GM23338 (cell line): ENCODE measurements around the gene YIF1A. TPM values are rescaled to one million over a fixed set of nuclear protein-coding genes. Genes with fewer than 3 reads are reported as not detected.

Experiments used
- ATAC-seq: fragments of 200-7000 bp; cut with Tn5 transposase; 3 replicates; pipeline ENCODE4 v1.9.1; 2020
- DNase-seq: peaks from one replicate; pipeline ENCODE4 v3.0.0-alpha.2; 2015; ENCODE audit warnings: low spot score
- H2AFZ ChIP-seq: fragments of 200-600 bp; sonication (generic); 2 replicates; pipeline ENCODE4 v1.8.0; 2016; ENCODE audit warnings: antibody characterized with exemption, mild to moderate bottlenecking, moderate library complexity
- H3F3A ChIP-seq: fragments of 200-600 bp; sonication (generic); replicated peaks from 2 replicates; pipeline ENCODE4 v1.8.0; 2017; ENCODE audit warnings: antibody characterized with exemption, mixed run types, low read depth
- H3K27ac ChIP-seq: fragments of 200-600 bp; sonication (generic); 2 replicates; pipeline ENCODE4 v1.6.1; 2016; ENCODE audit warnings: low read depth
- H3K27me3 ChIP-seq: fragments of 200-600 bp; sonication (generic); 2 replicates; pipeline ENCODE4 v1.8.0; 2016; ENCODE audit warnings: mild to moderate bottlenecking, mixed run types, moderate library complexity; ENCODE audit not compliant: insufficient read depth
- H3K36me3 ChIP-seq: fragments of 200-600 bp; sonication (generic); 2 replicates; pipeline ENCODE4 v1.8.0; 2016; ENCODE audit warnings: mild to moderate bottlenecking; ENCODE audit not compliant: insufficient read depth
- H3K4me1 ChIP-seq: fragments of 200-600 bp; sonication (generic); 2 replicates; pipeline ENCODE4 v1.8.0; 2016; ENCODE audit warnings: mild to moderate bottlenecking, moderate library complexity; ENCODE audit not compliant: insufficient read depth
- H3K4me2 ChIP-seq: fragments of 200-600 bp; sonication (generic); 2 replicates; pipeline ENCODE4 v1.7.1; 2017; ENCODE audit warnings: mixed run types
- H3K4me3 ChIP-seq: fragments of 200-600 bp; sonication (generic); 2 replicates; pipeline ENCODE4 v1.6.1; 2016; ENCODE audit warnings: mixed run types
- H3K79me2 ChIP-seq: fragments of 200-600 bp; sonication (generic); replicated peaks from 2 replicates; pipeline ENCODE4 v1.8.0; 2017; ENCODE audit warnings: mild to moderate bottlenecking; ENCODE audit not compliant: insufficient read depth
- H3K9me2 ChIP-seq: fragments of 200-600 bp; sonication (generic); 2 replicates; pipeline ENCODE4 v1.8.0; 2017; ENCODE audit not compliant: insufficient read depth
- H4K20me1 ChIP-seq: fragments of 200-600 bp; sonication (generic); replicated peaks from 2 replicates; pipeline ENCODE4 v1.8.0; 2017; ENCODE audit warnings: mild to moderate bottlenecking; ENCODE audit not compliant: insufficient read depth
- H3K27ac Mint-ChIP-seq: 2 replicates; pipeline ENCODE4 v1.8.0; 2020; ENCODE audit warnings: inconsistent platforms, mild to moderate bottlenecking, moderate library complexity, mixed read lengths
- H3K27me3 Mint-ChIP-seq: 3 replicates; pipeline ENCODE4 v1.8.0; 2022; ENCODE audit warnings: low read depth, mild to moderate bottlenecking, moderate library complexity, mixed read lengths, inconsistent platforms; ENCODE audit not compliant: insufficient read depth, poor library complexity
- H3K36me3 Mint-ChIP-seq: 3 replicates; pipeline ENCODE4 v1.8.0; 2021; ENCODE audit warnings: low read depth, mild to moderate bottlenecking, inconsistent platforms, moderate library complexity, mixed read lengths
- H3K4me1 Mint-ChIP-seq: 3 replicates; pipeline ENCODE4 v1.8.0; 2020; ENCODE audit warnings: mild to moderate bottlenecking, inconsistent platforms, mixed read lengths
- H3K4me3 Mint-ChIP-seq: 3 replicates; pipeline ENCODE4 v1.8.0; 2021; ENCODE audit warnings: moderate library complexity, mild to moderate bottlenecking, inconsistent platforms, mixed read lengths
- H3K9me3 Mint-ChIP-seq: 3 replicates; pipeline ENCODE4 v1.8.0; 2020; ENCODE audit warnings: moderate library complexity, mild to moderate bottlenecking, inconsistent platforms, mixed read lengths
- CREB1 ChIP-seq: fragments of 250-450 bp; sonication (Bioruptor Pico); IDR thresholded peaks from 2 replicates; pipeline ENCODE4 v1.5.0; 2020; ENCODE audit warnings: low read depth, mild to moderate bottlenecking, moderate library complexity
- EZH2 ChIP-seq: fragments of 200-600 bp; sonication (generic); IDR thresholded peaks from one replicate; pipeline ENCODE4 v1.8.0; 2017; ENCODE audit warnings: antibody characterized with exemption, mild to moderate bottlenecking, low read depth; ENCODE audit not compliant: unreplicated experiment
- EZH2phosphoT487 ChIP-seq: fragments of 200-600 bp; sonication (generic); IDR thresholded peaks from one replicate; pipeline ENCODE4 v1.8.1; 2018; ENCODE audit warnings: antibody characterized with exemption; ENCODE audit not compliant: unreplicated experiment
- JUNB ChIP-seq: IDR thresholded peaks from one replicate; pipeline ENCODE4 v1.6.1; 2016; ENCODE audit warnings: antibody characterized with exemption; ENCODE audit not compliant: unreplicated experiment
- NANOG ChIP-seq: IDR thresholded peaks from 2 replicates; pipeline ENCODE4 v1.6.1; 2016; ENCODE audit warnings: antibody characterized with exemption, borderline replicate concordance
- POLR2AphosphoS5 ChIP-seq: IDR thresholded peaks from 2 replicates; pipeline ENCODE4 v1.6.1; 2016; ENCODE audit warnings: antibody characterized with exemption, low read depth
- STAT1 ChIP-seq: IDR thresholded peaks from one replicate; pipeline ENCODE4 v1.6.1; 2016; ENCODE audit warnings: antibody characterized with exemption; ENCODE audit not compliant: unreplicated experiment
- ZNF114 ChIP-seq: fragments of 250-450 bp; sonication (Bioruptor Pico); IDR thresholded peaks from 2 replicates; pipeline ENCODE4 v1.5.0; 2020; ENCODE audit warnings: mild to moderate bottlenecking, moderate library complexity
- ZNF331 ChIP-seq: fragments of 250-450 bp; sonication (Bioruptor Pico); IDR thresholded peaks from 2 replicates; pipeline ENCODE4 v1.5.0; 2020; ENCODE audit warnings: low read depth, mild to moderate bottlenecking, moderate library complexity
- polyA plus RNA-seq: library from polyadenylated mRNA; unstranded; fragments of >200 nt; fragmentation: Nextera tagmentation; extraction: Ambion mirVana; gene quantifications from 2 replicates; pipeline ENCODE4 v1.2.1, GENCODE V29; 2016
- total RNA-seq: library from RNA; depleted of rRNA; stranded (reverse); fragments of >200 nt; shearing (Covaris generic); gene quantifications from 2 replicates; pipeline ENCODE4 v1.2.3, GENCODE V29; 2014
- TF ChIP-seq, protein P1 (sequence below): fragments of 250-450 bp; sonication (Bioruptor Pico); IDR thresholded peaks from 2 replicates; pipeline ENCODE4 v1.5.0; 2020; ENCODE audit warnings: mild to moderate bottlenecking, moderate library complexity
- TF ChIP-seq, protein P2 (sequence below): IDR thresholded peaks from 2 replicates; pipeline ENCODE4 v1.6.1; 2016; ENCODE audit warnings: antibody characterized with exemption
- TF ChIP-seq, protein P3 (sequence below), 2 experiments: fragments of 200-600 bp in 1 of 2; sonication (generic) in 1 of 2; conservative IDR thresholded peaks; 2 replicates each; pipeline versions ENCODE4 v1.5.1 to v1.6.1; 2016 to 2017; ENCODE audit warnings: antibody characterized with exemption in 2 of 2, low read depth in 2 of 2, mild to moderate bottlenecking in 2 of 2, moderate library complexity in 1 of 2
- TF ChIP-seq, protein P4 (sequence below): IDR thresholded peaks from one replicate; pipeline ENCODE4 v1.6.1; 2018; ENCODE audit warnings: antibody characterized with exemption; ENCODE audit not compliant: unreplicated experiment

The YIF1A gene
- total and polyA plus RNA-seq, 2 experiments from 2014 or later = 75.6 to 87.0 TPM

DNA sequence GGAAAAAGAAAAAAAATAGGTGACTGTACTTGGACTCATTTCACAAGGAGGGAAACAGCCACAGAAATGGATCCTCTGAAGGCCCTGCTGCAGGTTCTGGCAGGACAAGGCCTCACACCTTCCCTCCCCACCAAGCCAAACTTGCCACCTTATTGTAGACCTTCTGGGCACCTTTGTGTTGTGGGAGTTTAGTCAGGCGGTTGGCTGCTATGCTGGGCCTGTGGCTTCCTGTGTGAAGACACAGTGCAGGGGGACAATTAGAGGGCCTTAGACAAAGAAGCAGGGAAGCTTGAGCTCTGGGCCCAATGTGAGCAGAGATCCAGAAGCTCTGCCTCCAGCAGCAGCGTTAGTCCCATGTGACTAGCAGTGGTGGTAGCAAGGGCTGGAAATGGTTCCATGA, 16.3 kb downstream of the YIF1A start (continued):
- TF ChIP-seq ZNF331 (CRISPR knock-in tag) = no peak

DNA sequence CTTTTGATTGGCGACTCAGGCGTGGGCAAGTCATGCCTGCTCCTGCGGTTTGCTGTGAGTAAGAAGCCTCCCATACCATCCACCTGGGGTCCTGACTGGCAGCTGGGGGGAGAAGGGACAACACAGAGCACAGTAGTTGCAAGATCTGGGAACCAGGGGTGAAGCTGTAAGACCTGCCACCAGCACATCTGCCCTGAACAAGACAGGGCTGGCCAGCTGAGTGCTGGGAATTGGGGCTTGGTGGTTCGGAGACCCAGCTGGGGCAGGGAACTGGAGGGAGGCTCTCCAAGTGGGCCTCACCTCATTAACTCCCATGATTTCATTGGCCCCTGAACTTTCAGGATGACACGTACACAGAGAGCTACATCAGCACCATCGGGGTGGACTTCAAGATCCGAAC, 17.1 kb downstream of the YIF1A start:
- Mint-ChIP-seq H3K4me1 (peaks cover 14% of the 10 kb centered on the region), H3K4me3 (no peak overlapping the region; the same call in 2 of the 3 replicates), H3K9me3 (no peaks in the 10 kb centered on the region), H3K27me3 (peaks cover 8% of the 10 kb centered on the region), H3K36me3 (peaks cover 36% of the 10 kb centered on the region), H3K27ac (no peak overlapping the region)
- Histone ChIP-seq H3K9me2 (no peaks in the 10 kb centered on the region), H3F3A (0 out of 2 replicates have a peak, but pooled peaks cover 11% of the 10 kb centered on the region), H3K4me2 (no peak overlapping the region), H3K79me2 (peaks cover 20% of the 10 kb centered on the region), H3K4me1 (no peaks in the 10 kb centered on the region), H3K27ac (no peak overlapping the region), H3K27me3 (no peaks in the 10 kb centered on the region), H3K4me3 (no peak overlapping the region), H3K36me3 (no peaks in the 10 kb centered on the region), H2AFZ (no peak overlapping the region), H4K20me1 (peaks cover 7% of the 10 kb centered on the region)
- TF ChIP-seq CREB1 (CRISPR knock-in tag) (no peak), EZH2phosphoT487 (no peak), ZNF114 (CRISPR knock-in tag) (no peak), ZNF331 (CRISPR knock-in tag) (no peak), POLR2AphosphoS5 (no peak), STAT1 (no peak), JUNB (no peak), NANOG (no peak), EZH2 (no peak)
- TF ChIP-seq, protein P1, sequence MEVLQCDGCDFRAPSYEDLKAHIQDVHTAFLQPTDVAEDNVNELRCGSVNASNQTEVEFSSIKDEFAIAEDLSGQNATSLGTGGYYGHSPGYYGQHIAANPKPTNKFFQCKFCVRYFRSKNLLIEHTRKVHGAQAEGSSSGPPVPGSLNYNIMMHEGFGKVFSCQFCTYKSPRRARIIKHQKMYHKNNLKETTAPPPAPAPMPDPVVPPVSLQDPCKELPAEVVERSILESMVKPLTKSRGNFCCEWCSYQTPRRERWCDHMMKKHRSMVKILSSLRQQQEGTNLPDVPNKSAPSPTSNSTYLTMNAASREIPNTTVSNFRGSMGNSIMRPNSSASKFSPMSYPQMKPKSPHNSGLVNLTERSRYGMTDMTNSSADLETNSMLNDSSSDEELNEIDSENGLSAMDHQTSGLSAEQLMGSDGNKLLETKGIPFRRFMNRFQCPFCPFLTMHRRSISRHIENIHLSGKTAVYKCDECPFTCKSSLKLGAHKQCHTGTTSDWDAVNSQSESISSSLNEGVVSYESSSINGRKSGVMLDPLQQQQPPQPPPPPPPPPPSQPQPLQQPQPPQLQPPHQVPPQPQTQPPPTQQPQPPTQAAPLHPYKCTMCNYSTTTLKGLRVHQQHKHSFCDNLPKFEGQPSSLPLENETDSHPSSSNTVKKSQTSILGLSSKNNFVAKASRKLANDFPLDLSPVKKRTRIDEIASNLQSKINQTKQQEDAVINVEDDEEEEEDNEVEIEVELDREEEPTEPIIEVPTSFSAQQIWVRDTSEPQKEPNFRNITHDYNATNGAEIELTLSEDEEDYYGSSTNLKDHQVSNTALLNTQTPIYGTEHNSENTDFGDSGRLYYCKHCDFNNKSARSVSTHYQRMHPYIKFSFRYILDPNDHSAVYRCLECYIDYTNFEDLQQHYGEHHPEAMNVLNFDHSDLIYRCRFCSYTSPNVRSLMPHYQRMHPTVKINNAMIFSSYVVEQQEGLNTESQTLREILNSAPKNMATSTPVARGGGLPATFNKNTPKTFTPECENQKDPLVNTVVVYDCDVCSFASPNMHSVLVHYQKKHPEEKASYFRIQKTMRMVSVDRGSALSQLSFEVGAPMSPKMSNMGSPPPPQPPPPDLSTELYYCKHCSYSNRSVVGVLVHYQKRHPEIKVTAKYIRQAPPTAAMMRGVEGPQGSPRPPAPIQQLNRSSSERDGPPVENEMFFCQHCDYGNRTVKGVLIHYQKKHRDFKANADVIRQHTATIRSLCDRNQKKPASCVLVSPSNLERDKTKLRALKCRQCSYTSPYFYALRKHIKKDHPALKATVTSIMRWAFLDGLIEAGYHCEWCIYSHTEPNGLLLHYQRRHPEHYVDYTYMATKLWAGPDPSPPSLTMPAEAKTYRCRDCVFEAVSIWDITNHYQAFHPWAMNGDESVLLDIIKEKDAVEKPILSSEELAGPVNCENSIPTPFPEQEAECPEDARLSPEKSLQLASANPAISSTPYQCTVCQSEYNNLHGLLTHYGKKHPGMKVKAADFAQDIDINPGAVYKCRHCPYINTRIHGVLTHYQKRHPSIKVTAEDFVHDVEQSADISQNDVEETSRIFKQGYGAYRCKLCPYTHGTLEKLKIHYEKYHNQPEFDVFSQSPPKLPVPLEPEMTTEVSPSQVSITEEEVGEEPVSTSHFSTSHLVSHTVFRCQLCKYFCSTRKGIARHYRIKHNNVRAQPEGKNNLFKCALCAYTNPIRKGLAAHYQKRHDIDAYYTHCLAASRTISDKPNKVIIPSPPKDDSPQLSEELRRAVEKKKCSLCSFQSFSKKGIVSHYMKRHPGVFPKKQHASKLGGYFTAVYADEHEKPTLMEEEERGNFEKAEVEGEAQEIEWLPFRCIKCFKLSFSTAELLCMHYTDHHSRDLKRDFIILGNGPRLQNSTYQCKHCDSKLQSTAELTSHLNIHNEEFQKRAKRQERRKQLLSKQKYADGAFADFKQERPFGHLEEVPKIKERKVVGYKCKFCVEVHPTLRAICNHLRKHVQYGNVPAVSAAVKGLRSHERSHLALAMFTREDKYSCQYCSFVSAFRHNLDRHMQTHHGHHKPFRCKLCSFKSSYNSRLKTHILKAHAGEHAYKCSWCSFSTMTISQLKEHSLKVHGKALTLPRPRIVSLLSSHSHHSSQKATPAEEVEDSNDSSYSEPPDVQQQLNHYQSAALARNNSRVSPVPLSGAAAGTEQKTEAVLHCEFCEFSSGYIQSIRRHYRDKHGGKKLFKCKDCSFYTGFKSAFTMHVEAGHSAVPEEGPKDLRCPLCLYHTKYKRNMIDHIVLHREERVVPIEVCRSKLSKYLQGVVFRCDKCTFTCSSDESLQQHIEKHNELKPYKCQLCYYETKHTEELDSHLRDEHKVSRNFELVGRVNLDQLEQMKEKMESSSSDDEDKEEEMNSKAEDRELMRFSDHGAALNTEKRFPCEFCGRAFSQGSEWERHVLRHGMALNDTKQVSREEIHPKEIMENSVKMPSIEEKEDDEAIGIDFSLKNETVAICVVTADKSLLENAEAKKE = no peak
- TF ChIP-seq, protein P2, sequence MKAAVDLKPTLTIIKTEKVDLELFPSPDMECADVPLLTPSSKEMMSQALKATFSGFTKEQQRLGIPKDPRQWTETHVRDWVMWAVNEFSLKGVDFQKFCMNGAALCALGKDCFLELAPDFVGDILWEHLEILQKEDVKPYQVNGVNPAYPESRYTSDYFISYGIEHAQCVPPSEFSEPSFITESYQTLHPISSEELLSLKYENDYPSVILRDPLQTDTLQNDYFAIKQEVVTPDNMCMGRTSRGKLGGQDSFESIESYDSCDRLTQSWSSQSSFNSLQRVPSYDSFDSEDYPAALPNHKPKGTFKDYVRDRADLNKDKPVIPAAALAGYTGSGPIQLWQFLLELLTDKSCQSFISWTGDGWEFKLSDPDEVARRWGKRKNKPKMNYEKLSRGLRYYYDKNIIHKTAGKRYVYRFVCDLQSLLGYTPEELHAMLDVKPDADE = no peak
- TF ChIP-seq, protein P3, sequence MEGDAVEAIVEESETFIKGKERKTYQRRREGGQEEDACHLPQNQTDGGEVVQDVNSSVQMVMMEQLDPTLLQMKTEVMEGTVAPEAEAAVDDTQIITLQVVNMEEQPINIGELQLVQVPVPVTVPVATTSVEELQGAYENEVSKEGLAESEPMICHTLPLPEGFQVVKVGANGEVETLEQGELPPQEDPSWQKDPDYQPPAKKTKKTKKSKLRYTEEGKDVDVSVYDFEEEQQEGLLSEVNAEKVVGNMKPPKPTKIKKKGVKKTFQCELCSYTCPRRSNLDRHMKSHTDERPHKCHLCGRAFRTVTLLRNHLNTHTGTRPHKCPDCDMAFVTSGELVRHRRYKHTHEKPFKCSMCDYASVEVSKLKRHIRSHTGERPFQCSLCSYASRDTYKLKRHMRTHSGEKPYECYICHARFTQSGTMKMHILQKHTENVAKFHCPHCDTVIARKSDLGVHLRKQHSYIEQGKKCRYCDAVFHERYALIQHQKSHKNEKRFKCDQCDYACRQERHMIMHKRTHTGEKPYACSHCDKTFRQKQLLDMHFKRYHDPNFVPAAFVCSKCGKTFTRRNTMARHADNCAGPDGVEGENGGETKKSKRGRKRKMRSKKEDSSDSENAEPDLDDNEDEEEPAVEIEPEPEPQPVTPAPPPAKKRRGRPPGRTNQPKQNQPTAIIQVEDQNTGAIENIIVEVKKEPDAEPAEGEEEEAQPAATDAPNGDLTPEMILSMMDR (conservative IDR thresholded peaks at IDR 0.05; ENCODE audit: low read depth in 2 of 2) = no peak
- TF ChIP-seq, protein P4, sequence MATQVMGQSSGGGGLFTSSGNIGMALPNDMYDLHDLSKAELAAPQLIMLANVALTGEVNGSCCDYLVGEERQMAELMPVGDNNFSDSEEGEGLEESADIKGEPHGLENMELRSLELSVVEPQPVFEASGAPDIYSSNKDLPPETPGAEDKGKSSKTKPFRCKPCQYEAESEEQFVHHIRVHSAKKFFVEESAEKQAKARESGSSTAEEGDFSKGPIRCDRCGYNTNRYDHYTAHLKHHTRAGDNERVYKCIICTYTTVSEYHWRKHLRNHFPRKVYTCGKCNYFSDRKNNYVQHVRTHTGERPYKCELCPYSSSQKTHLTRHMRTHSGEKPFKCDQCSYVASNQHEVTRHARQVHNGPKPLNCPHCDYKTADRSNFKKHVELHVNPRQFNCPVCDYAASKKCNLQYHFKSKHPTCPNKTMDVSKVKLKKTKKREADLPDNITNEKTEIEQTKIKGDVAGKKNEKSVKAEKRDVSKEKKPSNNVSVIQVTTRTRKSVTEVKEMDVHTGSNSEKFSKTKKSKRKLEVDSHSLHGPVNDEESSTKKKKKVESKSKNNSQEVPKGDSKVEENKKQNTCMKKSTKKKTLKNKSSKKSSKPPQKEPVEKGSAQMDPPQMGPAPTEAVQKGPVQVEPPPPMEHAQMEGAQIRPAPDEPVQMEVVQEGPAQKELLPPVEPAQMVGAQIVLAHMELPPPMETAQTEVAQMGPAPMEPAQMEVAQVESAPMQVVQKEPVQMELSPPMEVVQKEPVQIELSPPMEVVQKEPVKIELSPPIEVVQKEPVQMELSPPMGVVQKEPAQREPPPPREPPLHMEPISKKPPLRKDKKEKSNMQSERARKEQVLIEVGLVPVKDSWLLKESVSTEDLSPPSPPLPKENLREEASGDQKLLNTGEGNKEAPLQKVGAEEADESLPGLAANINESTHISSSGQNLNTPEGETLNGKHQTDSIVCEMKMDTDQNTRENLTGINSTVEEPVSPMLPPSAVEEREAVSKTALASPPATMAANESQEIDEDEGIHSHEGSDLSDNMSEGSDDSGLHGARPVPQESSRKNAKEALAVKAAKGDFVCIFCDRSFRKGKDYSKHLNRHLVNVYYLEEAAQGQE = no peak
- DNase-seq (no peak), ATAC-seq (no peak)
